Stimulated activated CD8-positive, alpha-beta memory T cell treated with anti-CD3 and anti-CD28 coated beads, Interleukin-4, amount 100 ng/mL, for 1 hour (primary cell): ENCODE data around the gene CNIH2.

Source experiments
- DNase-seq, 2 donors: peaks; one replicate each; pipeline ENCODE4 v3.0.0-alpha.2; 2020; ENCODE audit warnings: low read depth in 2 of 2, low spot score in 1 of 2

Gene CNIH2

DNA sequence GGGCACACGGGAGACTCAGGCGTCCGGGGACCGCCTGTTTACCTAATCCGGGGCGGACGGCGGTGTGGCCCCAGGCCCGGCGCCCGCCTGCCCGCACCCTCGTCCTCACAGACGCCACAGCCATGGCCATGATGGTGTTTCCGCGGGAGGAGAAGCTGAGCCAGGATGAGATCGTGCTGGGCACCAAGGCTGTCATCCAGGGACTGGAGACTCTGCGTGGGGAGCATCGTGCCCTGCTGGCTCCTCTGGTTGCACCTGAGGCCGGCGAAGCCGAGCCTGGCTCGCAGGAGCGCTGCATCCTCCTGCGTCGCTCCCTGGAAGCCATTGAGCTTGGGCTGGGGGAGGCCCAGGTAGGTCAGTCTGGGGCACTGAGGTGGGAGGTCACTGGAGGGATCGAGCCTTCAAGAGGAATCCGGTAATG is 19.5 kb upstream of the CNIH2 start:
- no peak for DNase-seq

DNA sequence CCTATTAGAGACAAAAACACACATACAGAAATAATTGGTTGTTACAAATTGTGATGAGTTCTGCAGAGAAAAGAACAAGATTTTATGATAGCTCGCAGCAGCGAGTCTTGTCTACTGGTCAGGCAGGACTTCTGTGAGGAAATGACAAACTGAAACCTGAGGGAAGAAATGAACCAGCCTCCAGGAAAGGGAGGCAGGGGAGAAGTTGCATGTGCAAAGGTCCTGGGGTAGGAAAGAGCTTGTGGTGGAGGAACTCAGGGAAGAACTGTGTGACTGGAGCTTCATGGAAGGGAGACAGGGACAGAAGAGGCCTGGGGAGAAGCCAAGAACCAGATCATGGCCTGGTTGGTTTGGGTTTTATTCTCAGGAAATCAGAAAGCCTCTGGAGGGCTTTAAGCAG is 18.8 kb upstream of the CNIH2 start:
- DNase-seq, result no peak

DNA sequence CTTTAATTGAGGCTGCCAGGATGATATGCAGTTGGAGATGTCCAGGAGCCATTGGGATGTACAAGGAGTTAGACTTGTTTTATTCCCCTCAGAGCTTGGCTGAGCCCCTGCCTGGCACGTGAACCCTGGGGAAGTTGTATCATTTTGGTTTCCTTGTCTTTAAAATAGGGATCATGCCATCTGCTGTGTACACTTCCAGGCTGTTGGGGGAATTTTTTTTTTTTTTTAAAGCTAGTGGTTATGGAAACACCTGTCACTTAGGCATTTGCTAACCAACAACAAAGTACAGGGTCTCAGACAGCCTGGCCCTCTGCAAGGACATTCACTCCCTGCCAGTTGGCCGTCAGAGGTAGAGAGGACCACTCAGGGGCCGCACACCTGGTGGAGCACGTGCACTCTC is 18.0 kb upstream of the CNIH2 start:
- DNase-seq, result no peak

DNA sequence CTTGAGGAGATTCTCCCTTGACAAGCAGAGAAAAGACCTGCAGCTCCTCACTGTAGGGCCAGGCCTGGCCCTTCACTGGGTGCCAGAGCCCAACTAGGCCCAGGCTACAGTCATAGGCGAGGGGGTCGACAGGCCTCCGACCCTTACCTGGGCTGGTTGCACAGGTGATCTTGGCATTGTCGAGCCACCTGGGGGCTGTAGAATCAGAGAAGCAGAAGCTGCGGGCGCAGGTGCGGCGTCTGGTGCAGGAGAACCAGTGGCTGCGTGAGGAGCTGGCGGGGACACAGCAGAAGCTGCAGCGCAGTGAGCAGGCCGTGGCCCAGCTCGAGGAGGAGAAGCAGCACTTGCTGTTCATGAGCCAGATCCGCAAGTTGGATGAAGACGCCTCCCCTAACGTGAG is 16.4 kb upstream of the CNIH2 start:
- DNase-seq, result no peak

DNA sequence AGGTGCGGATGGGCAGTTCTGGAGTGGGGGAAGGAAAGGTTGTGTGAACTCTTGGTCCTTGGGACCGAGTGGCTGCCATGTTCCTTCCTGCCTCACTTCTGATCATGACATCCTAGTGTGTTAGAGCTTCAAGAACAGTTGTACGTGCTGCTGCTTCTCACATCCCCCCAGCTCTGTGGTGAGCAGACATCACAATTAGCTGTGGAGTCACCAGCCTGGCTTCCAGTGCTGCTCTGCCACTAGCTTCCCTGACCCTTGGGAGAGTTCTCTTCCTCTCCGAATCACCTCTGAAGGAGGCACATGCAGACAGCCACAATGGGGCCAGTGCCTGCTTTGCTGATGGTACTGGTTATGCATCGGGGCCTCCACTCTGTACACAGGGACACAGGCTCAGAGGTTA is 15.8 kb upstream of the CNIH2 start:
- no peak for DNase-seq

DNA sequence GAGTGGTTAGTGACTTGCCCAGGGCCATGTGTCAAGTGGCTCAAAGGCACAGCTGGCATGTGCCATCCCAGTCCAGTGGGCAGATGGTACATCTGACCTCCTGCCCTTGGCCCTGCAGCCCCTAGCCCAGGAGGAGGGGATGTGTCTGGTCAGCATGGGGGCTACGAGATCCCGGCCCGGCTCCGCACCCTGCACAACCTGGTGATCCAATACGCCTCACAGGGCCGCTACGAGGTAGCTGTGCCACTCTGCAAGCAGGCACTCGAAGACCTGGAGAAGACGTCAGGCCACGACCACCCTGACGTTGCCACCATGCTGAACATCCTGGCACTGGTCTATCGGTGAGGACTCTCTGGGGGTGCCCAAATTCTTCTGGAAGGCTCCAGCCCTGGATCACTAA is 15.3 kb upstream of the CNIH2 start:
- DNase-seq, result no peak

DNA sequence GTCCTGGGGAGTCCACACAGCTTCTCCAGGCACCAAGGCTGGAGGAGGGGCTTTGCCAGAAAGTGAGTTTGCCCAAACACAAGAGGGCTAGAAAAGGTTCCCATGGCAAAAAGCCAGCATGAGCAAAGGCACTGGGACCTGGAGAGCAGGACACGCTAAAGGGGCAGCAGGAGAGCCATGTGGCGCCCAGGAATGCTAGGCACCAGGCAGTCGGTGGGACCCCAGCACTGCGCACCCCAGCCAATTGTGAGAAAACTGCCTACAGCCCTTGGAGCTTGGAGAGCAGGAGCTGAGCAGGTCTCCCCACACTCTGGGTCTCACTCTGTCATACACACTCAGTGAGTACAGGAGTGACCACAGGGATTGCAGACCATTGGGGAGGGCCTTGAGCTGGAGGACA is 14.7 kb upstream of the CNIH2 start:
- DNase-seq, result no peak

DNA sequence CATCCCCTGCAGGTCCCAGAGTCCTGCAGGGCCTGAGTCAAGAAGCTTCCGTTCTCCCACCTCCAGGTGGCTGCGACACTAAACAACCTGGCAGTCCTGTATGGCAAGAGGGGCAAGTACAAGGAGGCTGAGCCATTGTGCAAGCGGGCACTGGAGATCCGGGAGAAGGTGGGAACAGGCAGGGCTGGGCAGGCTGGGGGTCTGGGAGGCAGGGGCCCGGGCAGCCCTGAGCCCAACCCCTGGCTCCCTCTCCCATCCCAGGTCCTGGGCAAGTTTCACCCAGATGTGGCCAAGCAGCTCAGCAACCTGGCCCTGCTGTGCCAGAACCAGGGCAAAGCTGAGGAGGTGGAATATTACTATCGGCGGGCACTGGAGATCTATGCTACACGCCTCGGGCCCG is 14.2 kb upstream of the CNIH2 start:
- no peak for DNase-seq

DNA sequence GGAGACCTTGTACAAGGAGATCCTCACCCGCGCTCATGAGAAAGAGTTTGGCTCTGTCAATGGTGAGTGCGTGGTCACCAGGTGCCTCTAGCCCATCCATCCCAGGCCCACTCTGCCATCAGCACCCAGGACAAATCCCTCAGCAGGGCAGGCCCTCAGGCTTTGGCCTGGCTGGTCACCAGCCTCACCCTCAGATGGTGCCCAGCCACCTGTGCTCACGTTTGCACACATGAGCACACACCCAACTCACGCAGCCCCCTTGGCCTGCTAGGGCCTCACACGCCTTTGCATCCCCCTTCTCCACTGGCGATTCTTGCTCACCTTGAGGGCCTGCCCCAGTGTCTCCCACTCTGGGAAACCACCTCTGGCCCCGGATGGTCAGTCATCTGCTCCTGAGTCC is 13.6 kb upstream of the CNIH2 start:
- no peak for DNase-seq

DNA sequence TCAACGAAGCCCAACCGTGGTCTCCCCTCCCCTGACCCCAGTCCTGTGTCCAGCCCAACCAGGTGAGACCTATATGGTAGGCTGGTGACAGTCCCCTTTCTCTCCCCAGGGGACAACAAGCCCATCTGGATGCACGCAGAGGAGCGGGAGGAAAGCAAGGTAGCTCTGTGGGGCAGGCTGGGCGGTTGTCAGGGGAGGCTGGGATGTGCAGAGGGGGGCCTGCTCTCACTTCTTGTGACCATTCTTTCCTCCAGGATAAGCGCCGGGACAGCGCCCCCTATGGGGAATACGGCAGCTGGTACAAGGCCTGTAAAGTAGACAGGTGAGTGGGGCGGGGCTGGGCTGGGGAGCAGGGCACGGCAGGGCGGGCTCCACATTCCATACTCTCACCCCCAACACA is 13.1 kb upstream of the CNIH2 start:
- no peak for DNase-seq

DNA sequence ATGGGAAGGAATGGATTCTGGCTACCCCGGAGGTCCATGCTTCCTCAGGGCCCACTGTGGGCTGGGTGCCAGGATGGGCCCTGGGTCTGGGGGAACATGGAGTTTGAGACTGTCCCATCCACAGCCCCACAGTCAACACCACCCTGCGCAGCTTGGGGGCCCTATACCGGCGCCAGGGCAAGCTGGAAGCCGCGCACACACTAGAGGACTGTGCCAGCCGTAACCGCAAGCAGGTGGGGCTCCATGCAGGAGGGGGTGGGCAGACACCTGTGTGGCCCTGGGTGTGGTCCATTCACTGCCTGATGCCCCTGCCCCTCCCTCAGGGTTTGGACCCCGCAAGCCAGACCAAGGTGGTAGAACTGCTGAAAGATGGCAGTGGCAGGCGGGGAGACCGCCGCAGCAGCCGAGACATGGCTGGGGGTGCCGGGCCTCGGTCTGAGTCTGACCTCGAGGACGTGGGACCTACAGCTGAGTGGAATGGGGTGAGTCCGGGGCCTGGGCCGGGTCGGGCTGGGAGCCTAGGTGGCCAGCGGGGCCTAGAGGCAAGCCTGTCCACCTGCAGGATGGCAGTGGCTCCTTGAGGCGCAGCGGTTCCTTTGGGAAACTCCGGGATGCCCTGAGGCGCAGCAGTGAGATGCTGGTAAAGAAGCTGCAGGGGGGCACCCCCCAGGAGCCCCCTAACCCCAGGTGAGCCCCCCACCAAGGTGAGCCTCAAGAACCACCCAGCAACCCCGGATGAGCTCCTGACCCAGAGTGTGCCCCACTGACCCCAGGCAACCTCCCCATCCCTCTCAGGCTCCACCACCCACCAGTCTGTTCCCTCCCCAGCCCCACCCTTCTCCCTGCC is 12.2 kb upstream of the CNIH2 start:
- DNase-seq, result no peak

DNA sequence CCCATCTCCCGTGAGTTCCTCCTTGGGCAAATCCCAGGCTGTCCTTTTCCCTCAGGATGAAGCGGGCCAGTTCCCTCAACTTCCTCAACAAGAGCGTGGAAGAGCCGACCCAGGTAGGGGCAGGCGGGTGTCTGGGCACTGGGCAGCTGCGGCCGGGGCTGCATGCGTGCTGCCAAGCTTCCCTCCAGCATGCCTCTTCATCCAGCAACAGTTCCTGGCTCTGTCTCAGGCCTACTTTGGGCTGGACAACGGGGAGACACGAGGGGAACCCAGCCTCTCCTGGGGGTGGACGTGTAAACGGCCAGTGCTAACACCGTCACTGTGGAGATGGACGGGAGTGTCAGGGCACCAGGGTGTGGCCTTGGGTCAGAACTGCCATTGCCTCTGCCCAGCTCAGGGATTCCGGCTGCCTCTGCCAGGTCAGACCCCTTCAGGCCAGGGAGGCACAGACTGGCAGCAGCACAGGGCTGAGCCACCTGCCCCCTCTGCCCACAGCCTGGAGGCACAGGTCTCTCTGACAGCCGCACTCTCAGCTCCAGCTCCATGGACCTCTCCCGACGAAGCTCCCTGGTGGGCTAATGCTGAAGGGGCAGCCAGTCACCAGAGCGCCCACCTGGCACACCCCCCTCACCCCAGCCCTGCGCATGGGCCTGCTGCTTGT is 11.5 kb upstream of the CNIH2 start:
- no peak for DNase-seq

DNA sequence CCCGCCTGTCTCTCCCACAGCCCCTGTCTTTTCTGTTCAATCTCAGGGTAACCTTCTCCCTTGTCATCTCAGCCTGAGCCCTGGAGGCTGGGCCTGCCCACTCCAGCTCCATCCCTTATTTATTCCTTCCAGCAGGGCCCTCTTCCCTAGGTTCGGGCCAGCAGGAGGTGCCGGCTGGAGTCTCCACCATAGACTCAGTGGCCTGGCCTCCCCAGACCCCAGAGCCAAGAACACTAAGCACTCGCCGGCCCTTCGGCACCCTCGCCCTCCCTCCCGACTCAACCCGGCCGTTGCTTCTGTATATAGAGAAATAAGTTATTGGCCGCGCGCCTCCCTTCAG is 11.0 kb upstream of the CNIH2 start:
- DNase-seq, result no peak

DNA sequence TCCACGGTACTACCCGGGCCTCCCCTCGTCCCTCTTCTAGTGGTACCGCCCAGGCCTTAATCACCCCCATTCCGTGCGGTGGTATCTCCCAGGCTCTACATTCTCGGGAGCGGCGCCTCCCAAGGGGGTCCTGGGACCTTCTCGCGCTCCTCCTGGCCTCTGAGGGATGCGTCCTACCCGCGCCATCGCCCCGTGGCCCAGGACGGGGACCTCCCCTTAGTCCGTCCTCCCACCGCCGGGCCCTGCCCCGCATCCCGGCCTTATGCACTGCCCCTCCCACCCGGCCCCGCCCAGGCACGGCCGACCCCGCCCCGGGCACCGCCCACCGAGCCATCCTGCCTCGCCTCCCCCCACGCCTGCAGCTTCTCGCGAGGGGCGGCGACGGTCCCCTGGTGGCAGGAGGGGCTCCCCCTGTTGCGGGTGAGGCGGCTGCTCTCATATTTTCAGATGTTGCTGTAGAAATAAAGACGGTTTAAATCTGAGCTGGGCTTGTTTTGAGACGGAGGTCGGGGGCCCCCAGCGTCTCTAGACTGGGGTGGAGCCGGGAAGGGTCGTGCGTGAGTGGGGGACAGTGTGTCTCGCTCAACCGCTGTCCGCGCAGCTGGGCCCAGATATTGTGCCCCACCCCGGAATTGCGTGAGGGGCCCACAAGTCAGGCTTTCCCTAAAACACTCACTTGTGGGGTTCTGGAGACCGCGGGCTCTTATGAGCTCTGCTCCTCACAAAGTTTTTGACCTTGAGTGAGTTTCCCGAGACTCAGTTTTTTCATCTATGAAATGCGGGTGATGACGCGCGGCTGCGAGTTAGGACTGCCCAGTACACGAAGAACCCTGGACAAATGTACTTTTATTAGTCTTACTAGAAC is 10.4 kb upstream of the CNIH2 start:
- peak; percentile 78 to 79 for DNase-seq

DNA sequence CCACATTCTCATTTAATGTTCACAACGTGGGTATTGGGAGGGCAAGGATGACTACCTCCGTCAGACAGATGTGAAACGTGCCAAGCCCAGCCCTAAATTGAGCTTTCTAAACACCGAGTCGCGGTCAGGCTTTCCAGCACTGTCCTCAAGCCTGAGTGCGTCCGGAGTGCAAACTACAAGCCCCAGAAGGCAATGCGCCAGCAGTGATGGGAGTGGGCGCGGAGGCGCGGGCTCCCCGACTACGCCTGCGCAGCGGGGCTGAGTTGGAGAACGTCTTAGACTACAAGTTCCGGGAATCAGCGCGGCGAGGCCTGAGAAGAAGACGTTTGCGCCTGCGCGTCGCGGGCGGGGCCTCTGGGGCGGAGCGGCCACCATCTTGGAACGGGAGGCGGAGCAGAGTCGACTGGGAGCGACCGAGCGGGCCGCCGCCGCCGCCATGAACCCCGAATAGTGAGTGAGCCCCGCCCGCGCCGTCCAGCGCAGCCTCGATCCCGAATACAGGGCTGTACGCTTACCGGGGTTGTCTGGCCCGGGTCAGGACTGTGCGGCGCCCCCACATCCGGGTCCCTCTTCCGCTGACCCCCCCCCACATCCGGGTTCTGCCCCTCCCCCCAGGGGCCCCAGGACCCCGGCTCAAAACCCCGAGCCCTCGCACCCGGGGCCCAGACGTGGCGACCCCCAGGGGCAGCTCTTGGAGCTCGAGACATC is 9.6 kb upstream of the CNIH2 start, which contains the start of gene RAB1B:
TSS of gene RAB1B (plus strand) at position 396 of the 708 bp plus-strand sequence. CDS start at position 437, 41 bp downstream.
- DNase-seq, result peak; percentile 99 to 100

DNA sequence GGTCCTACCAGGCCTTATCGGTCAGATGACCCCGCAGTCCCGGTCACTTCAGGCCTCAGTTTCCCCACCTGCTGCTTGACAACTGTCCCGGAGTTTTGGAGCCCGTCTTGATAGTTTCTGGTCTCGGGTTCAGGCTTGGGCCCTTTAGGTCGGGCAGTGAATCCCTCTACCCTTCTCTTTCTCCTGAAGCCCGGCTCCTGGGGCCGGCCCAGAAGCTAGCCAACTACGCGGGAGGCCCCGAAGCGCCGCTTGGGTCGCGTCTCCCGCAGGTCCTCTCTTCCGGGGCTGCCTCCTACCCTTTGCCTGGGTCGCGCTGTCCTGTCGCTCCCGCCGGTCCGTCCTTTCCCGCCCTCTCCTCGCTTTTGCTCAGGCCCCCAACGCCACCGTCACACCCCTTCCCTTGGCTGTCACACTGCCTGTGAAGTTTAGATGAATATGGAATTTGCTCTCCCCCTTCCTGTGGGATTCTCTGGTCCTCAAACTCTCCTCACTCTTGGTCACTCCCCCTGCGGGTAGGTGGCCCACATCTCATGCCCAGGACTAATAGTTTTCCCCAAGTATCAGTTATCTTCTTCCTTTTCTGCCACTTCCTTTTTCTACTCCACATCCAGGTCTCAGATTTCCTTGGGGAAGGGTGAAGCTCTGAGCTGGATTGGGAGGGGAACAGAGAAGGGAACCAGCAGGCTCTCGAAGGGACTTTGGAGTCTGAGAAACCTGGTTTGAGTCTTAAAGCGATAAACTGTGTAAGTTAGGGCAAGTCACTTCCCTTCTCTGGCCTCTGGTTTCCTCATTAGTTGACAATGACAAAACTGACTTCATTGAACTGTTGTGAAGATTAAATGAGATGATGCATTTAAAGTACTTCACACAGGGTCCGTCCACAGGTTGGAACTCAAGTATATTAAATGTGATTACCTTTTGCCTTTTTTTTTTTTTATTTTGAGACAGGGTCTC is 8.7 kb upstream of the CNIH2 start:
- DNase-seq, result no peak

DNA sequence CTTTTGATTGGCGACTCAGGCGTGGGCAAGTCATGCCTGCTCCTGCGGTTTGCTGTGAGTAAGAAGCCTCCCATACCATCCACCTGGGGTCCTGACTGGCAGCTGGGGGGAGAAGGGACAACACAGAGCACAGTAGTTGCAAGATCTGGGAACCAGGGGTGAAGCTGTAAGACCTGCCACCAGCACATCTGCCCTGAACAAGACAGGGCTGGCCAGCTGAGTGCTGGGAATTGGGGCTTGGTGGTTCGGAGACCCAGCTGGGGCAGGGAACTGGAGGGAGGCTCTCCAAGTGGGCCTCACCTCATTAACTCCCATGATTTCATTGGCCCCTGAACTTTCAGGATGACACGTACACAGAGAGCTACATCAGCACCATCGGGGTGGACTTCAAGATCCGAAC is 6.2 kb upstream of the CNIH2 start:
- no peak for DNase-seq

DNA sequence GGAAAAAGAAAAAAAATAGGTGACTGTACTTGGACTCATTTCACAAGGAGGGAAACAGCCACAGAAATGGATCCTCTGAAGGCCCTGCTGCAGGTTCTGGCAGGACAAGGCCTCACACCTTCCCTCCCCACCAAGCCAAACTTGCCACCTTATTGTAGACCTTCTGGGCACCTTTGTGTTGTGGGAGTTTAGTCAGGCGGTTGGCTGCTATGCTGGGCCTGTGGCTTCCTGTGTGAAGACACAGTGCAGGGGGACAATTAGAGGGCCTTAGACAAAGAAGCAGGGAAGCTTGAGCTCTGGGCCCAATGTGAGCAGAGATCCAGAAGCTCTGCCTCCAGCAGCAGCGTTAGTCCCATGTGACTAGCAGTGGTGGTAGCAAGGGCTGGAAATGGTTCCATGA is 5.4 kb upstream of the CNIH2 start:
- DNase-seq, result no peak

DNA sequence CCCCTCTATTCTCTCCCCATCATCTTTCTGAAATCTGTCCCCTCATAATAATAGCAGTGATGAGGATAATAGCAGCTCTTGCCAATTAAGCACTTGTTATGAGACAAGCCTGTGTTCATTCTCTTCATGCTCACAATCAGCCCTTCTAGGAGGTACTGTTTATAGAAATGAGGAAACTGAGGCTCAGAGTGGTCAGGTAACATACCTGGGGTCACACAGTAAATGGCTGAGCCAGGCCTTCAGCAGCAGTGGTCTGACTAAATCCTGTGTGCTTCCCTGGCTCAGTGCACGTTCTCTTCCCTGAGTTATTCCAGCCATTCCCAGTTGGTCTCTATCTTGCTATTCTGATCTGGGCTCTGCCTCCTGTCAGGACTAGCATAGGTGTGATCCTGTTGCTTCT is 3.8 kb upstream of the CNIH2 start:
- DNase-seq, result no peak

DNA sequence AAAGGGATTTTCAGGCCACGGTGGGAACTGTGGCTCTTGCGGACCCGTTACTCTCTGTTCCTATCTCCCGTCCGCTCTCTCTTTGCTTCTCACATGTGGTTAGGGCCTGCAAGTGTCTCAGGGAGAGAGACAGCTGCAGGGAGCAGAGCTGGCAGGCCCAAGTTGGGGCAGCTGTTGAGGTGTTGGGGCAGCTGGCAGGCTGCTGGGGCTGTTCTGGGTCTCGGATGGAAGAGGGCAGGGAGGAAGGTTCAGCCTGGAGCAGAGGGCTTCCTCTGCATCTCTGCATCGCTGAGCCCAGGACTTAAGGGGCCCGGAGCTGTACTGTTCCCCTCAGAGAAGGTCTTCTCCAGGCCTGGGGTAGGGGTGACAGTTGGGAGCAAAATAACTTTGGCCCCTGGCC is 2.6 kb upstream of the CNIH2 start:
- DNase-seq, result no peak
